HG03432 (cell line): ENCODE data around the gene SARNP.
A peak's percentile ranks its signal among the peaks of the same experiment; 100 is the strongest.

ENCODE experiments used
- ATAC-seq: cut with Tn5 transposase; IDR thresholded peaks from one replicate; pipeline ENCODE4 v1.9.1; 2021; ENCODE audit warnings: mild to moderate bottlenecking, moderate library complexity; ENCODE audit not compliant: unreplicated experiment

Gene SARNP

DNA sequence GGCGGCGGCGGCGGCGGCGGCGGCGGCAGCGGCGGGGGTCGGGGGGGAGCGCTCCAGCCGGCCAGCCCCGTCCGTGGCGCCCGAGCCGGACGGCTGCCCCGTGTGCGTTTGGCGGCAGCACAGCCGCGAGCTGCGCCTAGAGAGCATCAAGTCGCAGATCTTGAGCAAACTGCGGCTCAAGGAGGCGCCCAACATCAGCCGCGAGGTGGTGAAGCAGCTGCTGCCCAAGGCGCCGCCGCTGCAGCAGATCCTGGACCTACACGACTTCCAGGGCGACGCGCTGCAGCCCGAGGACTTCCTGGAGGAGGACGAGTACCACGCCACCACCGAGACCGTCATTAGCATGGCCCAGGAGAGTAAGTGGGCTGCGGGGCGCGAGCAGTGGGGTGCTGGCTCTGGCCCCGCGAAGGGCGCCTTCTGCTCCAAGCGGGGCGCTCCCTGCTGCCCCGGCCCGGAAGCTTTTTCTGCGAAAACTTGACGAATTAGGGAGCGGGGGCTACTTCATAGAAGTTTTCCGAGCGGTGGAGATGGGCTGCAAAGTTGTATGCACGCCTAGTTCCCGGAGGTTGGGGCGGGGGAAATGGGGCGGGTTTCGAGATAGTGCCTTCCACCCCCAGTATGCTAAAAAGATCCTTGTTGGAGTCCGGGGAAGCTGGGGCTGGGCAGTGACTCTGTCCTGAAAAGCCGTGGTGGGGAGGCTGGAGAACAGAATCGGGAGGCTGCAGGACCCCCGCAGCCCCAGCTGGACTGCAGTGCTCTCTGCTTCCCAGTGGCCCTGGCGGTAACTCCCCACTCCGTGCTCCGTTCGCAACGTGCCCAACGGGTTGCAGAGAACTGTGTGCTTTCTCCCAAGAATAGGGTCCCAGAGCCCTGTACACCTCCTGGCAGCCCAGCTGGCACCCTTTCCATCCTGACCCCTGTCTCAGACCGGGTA, 73.9 kb downstream of the SARNP start:
- peak; percentile 49 for ATAC-seq

DNA sequence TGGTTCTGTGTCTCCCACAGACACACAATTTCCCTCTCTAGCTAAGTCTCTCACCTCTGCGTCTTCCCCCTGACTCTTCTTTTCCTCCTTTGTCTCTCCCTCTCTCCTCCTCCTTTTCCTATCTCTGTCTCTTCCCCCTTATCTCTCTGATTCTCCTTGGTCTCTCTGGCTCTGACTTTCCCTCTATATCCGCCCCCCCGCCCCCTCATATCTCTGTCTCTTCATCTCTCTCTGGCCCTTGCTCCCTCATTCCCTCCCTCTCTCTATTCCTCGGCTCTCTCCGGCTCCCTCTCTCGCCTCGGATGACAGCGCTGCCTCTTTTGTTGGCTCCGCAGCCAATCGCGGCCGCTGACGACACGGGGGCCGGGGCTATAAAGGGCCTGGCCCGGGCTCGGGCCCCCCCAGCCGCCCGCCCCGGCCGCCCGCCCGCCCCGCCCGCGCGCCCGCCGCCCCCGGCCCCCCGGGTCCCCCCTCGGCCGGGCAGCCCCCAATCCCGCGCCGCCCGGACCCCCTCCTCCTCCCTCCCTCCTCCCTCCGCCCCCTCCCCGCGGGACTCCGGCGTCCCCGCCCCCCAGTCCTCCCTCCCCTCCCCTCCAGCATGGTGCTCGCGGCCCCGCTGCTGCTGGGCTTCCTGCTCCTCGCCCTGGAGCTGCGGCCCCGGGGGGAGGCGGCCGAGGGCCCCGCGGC, 74.7 kb downstream of the SARNP start, which contains the start of gene GDF11:
GDF11 (plus strand) TSS at position 404 of the 687 bp plus-strand sequence; CDS start at position 599, 195 bp downstream.
- peak; percentile 44 for ATAC-seq

DNA sequence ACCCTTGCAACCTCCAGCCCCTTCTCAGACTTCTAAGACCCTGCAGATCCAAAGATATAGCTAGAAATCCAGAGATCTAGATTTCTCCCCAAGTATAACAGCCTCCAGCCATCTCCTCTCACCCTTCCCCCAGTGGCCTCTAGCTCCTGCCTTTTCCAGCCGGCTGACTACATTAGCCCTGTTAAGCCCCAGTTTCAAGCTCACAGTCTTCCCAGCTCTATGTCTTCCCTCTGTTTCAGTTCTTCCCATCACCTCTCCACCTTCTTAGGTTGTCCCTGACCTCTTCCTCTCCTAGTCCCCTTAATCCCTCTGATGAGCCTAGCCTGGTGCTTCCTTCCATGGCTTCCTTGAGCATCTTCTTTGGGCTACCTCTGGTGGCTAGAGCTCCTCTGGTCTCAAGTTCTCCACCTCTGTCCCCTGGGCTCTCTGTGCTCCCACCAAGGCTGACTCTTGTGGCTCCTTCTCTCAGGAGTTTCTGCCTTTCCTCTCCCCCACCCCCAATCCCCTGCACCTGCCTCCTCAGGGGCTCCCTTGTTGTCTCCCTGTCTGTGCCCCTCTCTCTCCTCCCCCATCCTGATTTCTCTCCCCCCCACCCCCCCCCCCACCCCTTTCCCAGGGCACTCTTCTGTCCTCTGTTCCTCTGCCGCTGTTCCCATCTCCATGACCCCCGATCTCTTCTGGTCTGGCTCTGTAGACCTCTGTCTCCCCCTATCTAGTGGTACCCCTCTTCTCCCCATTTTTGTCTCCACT, 75.4 kb downstream of the SARNP start:
- no peak for ATAC-seq

DNA sequence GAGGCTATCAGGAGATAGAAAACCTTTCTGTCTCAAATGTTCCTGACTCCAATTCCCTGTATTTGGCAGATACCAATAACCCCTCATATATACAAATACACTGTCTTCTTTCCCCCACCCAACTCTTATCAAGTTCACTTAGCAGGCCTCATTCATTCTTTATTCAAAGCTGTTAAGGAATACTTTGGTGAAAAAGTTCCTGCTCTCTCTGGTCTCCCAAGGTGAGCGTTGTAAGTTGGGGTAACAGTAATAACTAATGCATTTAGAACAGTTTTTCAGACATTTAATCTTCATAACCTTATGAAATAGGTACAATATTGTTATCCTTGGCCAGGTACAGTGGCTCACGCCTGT, 78.5 kb downstream of the SARNP start:
- ATAC-seq = no peak

DNA sequence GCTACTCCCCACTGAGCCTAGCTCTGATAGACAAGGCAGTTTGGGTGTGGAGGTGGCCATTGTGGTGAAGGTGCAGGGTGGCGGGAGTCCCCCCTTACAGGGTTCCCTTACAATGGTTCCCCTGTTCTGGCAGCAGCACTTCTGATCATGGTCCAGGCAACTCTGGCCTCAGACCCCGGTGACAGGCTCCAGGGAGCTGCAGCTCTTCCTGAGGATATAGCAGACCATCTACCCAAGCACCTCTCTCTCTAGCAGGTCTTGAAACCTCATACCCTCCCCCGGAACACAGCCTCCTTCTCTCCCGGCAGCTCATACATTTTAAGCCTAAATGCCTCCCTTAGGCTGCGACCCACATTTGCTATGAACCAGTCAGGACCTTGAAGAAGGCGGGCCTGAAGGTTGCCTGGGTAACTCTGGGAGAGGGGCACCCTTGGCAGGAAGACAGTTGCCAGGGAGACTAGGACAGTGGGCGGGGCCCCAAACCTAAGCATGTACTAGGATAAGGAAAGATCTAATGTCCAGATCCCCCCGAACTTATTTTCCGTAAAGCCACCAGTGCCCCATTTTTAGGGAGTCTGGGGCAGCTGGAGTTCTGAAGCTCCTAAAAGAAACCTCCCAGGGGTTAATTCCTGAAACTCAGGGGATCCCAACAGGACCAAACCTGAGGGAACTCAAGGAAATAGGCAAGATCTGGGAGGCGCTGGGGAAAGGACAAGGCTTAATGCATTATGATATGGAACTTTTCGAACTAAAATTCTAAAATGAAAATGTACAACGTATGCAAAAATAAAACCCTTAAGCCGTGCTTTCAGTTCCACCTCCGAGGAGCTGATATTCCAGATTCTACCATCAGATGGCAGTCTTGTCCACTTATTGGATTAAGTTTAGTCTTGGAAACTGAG, 79.2 kb downstream of the SARNP start:
- ATAC-seq = peak; percentile 87

DNA sequence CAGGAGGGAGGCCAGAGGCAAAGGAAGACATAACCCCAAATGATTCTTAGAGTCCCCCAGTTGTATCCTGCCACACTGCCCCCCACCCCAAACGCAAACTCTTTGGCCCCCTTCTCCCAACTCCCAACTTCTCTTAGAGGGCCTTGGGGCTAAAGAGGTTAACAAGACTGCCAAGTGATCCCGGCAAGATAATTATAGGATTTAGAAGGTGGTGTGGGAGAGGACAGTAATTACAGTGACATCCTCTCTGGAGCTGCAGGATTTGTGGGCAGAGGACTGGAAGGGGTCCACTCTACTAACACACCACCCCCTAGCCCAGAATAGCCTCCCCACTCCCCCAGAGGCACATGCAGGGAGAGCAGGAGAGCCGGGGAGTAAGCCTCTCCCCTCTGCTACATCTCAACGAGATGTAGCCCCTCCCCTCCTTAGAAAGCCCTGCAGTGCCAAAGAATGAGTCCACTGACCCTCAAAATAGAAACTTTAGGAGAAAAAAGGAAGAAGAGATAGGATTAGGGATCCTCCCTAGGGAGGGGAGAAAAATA, 79.9 kb downstream of the SARNP start:
- peak; percentile 5 for ATAC-seq

DNA sequence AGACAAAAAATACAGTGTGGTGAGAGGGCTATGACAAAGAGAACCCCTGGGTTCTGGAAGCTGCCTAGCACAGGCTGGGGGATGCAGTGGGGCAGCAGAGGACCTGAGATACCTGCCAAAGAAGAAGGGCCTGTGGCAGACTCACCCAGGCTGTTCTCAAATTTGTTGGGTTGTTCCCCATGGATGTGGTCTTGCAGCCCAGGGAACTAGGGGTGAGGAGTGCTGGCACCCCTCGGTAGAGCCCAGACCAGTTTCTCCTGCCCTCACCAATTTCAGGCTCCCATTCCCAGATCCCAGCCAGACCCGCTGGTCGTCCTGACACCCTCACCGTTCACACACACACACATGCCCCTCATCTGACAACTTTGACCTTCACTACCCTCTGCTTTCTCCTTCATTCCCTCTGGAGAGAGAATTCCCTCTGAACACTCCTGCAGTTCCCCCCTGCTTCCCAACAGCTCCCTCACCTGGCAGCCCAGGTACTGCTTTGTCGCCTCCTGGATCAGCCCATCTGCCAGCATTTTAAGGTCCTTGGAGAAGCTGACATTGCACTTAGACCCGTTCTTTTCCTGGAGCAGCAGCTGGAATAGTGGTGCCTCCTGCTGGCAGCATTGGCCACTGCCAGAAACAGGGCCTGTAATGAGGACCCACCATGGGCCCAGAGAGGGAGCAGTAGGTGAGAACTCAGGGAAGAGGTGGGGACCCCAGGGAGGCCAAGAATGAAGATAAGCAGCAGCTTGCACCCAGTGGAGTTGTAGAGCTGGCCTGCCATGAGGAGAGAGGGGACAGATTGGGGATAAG, 80.5 kb downstream of the SARNP start:
- peak; percentile 35 for ATAC-seq

DNA sequence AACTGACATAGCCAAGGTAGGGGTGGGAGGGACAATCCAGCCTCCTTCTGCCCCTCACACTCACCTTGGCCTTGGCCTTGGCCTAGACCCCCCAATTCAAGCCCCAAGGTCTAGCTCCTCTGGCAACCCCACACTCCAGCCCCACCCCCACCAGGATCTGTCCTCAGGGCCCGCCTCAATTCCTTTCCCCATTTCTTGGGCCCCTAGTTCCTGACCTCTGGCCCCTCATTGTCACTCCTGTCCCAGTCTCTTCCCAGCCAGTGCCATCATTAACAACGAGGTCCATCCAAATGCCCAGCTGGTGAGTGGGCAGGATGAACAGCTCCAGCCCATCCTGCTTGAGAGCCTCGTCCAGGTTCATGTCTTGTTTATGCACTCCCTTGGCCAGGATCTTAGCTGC, 81.4 kb downstream of the SARNP start:
- ATAC-seq = no peak

DNA sequence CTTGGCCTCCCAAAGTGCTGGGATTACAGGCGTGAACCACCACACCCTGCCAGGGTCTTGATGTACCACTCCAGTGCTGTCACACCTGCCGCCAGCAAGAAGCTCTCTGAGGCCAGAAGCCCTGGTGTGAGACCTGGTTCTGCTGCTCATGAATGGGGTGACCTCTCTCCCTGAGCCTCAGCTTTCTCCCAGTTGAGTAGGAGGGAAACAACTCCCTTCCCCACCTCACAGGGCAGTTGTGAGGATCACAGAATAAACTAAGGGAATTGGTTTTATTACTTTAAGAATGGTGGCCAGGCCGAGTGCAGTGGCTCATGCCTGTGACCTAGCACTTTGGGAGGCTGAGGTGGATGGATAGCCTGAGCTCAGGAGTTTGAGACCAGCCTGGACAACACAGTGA, 82.9 kb downstream of the SARNP start:
- ATAC-seq = no peak

DNA sequence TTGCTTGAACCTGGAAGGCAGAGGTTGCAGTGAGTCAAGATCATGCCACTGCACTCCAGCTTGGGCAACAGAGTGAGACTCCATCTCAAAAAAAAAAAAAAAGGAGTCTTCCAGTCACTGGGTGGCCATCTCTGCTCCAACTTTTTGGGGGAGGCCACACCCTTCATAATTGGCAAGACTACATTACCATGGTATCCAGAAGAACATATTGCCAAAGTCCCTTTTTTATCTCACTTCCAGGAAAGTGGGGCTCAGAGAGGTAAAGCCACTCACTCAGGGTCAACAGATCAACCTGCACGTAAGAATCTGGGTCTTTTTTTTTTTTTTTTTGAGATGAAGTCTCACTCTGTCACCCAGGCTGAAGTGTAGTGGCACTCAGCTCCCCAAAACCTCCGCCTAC, 83.7 kb downstream of the SARNP start:
- no peak for ATAC-seq

DNA sequence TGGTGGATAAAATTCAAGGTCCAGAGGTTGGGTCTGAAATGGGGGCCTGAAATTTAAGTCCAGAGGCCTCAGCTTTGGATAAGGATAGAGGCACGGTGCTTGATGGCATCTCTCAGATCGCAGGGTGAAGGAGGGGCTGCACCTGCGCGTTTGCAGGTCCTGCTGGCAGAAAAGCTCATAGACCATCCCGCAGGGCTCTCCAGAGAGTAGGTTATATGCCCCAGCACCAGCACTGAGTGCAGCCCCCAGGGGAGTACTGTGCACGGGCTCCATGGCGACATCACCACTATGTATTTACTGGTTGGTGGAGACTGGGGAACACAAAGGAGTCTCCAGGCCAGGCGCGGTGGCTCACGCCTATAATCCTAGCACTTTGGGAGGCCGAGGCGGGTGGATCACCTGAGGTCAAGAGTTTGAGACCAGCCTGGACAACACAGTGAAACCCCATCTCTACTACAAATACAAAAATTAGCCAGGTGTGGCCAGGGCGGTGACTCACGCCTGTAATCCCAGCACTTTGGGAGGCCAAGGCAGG, 84.4 kb downstream of the SARNP start:
- ATAC-seq = no peak

DNA sequence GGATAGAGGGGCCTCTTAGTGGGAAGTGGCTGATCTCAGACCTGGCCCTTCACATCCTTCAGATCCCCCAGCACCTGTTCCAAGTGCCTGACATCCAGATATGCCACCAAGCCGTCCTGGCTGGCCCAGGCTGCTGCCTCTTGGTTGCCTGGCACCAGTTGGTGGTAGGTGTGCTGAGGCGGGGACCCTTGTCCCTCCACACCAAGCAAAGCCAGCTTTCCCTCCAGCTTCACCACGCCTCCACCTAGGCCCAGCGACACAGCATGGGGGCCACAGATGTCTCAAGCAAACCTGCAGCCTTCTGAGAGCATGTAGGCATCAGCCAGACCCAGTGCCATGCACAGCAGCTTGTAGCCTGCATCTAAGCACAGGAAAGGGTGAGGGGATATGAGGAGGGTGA, 85.2 kb downstream of the SARNP start:
- ATAC-seq = no peak

DNA sequence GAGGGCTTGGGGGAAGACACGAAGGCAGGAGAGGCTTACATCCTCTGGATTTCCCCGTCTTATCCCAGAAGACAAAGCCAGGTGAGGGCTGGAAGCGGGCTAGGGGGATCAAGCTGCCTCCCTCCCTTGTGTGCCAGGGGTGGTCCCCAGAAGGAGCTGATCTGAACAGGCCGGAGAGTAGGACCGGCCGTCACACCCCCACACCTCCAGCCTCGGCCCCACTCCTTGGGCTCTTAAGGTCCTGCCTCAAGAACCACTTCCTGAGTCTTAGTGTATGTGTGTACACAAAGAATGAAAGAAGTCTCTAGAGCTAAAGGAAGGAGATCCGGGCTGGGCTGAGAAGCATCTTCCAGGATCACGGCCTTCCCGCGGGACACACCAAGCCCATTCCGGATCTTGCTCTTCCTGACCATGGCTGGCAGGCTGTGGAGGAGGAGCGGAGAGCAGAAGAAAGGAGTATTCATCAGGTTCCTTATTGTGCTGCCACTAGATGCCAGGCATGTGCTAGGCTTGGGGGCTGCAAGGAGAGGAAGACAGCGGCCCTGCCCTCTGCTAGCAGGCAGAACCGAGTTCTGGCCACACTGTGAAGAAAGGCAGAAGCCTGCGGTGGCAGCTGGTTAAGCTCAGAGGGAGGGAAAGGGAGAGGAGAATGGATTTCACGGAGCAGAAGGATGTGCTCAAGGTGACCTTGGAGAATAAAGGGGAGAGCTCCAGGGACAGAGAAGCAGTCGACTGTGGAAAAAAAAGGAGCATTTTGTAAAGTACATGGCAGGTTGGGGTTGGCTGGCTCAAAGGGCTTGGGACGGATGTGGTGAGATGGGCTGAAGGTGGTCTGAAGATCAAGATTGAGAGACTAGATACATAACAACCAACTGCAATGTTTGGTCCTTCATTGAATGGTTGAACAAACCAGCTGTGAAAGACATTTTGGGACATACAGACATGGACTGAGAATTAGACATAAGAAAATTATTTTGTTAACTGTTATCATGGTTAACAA, 87.4 kb downstream of the SARNP start:
- peak; percentile 39 for ATAC-seq

DNA sequence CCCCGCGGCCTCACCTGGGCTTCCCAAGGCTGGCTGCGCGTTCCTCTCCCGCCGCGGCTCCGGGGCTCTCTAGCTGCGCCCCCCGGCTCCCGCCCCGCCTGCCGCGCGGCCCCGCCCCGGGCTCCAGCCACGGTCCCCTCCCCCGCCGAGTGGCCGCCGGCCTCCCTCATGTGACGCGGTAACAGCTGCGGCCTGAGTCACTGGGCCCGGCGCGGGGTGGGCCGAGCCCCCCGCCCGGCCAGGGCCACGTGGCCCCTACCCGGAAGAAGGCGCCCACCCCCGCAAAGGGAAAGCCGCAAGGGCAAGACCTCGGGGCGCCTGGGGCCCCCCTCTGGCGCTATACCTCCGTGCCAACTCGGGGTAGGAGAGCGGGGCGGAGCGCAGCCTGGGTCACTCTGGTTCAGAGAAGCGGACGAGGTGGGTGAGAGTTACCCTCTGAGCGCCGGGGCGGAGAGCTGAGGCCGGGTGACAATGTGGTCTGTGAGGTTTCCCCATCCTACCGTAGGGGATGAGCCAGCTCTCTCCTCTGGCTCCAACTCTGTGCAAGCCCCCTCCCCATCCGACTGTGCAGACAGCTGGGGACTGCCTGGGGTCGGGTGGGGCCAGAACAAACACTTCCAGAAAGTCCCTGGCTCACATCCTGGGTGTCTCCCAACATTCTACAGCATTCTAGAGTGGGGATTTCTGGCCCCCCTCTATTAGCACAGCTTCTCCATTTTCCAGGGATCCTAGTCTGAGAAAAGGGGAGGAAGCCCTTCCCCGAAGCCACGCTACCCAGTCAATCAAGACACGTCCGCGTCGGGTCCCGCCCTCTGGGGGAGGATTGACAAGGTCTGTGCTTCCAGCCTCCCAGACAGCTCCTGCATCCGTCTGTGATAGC, 88.3 kb downstream of the SARNP start, which contains the start of gene CD63:
CD63 (minus strand) TSS at position 71 of the 880 bp plus-strand sequence. CDS start 668 bp downstream, outside the sequence.
- peak; percentile 73 for ATAC-seq

DNA sequence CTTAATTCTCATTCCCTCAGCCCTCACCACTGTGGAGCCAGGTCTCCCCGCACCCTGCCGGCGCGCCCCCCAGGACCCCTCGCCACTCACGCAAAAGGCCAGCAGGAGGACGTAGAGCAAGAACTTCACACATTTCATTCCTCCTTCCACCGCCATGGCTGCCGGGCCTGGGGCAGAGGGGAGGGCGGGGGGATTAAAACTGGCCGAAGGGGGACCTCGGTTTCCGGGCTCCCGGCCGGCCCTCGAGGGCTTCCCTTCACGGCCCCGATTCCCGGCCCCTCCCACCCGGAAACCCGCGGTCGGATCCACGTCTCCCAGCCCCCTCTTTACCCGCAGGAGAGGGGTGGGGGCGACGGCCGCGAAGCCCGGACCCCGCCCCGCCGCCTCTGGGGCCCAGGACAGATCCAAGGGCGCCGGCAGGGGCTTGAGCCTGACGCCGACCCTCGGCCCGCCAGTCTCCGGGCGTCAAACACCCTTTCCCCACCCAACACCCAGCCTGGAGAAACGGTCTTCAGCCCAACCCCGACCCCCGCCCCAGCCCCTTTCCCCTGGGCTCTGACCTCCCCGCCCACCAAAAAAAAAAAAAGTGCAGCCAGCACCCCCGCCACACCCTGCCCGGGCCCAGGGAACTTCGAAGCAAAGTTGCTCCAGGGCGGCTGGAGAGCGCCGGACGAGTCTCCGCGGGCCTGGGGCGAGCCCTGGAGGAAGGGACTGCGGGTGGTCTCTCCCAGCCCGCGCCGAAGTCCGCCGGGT, 89.2 kb downstream of the SARNP start:
- ATAC-seq = peak; percentile 21

DNA sequence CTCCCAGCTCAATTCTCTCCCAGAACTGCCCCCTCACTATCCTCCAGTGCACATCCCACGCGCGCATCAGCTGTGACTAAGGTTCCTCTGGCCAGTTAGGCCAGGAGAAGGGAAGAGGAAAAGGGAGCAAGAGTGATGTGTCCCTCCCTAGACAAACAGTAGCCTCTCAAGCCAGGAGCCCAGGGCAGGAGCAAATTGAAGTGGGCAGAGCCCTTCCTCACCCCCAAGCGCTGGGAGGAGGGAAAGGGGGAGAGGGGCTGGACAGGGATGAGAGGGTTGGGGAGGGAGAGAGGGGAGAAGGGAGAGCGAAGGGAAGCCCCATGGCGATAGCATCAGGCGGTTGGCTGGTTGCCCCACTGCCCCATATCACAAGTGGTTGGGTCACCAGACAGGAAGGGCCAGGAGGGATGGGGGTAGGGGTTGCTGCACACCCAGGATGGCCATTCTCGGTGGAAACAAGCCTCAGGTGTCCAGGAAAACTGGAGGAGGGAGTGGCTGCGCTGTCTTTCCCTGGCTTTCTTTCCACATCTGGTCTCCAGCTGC, 89.8 kb downstream of the SARNP start:
- ATAC-seq = no peak
